Medulla oblongata (tissue), 1 donor: ENCODE results near the gene STX18.
"Not testable (repeated sequence)": the region's sequence is repeated elsewhere in the genome, so short reads cannot be mapped to it uniquely, and the experiment has no call there.

Source experiments
- DNase-seq: peaks from one replicate; pipeline ENCODE4 v3.0.0-alpha.2; 2015; ENCODE audit errors: extremely low spot score

Gene STX18

GRCh38 chr4:4422117-4422516, 119.7 kb downstream of the STX18 start:
- DNase-seq, result not testable (repeated sequence)

GRCh38 chr4:4421356-4421755, 120.5 kb downstream of the STX18 start:
- DNase-seq, result no peak

GRCh38 chr4:4420421-4420820, 121.4 kb downstream of the STX18 start:
- DNase-seq, result no peak

- no peak for DNase-seq
These were observed 122.0 kb downstream of the STX18 start for GRCh38 chr4:4419896-4420295.

- DNase-seq, result no peak
These were observed 123.0 kb downstream of the STX18 start for GRCh38 chr4:4418676-4419390.

- DNase-seq, result no peak
These were observed 124.0 kb downstream of the STX18 start for GRCh38 chr4:4417886-4418285.

- DNase-seq, result no peak
These were observed 124.9 kb downstream of the STX18 start for GRCh38 chr4:4416981-4417380.

- no peak for DNase-seq
These were observed 125.7 kb downstream of the STX18 start for GRCh38 chr4:4415806-4416805.

GRCh38 chr4:4415107-4415805, 126.6 kb downstream of the STX18 start:
- DNase-seq, result no peak

- no peak for DNase-seq
These were observed 128.0 kb downstream of the STX18 start for GRCh38 chr4:4413806-4414205.

GRCh38 chr4:4413373-4413725, 128.5 kb downstream of the STX18 start:
- DNase-seq, result no peak

GRCh38 chr4:4412641-4413372, 129.0 kb downstream of the STX18 start:
- no peak for DNase-seq

GRCh38 chr4:4411906-4412305, 129.9 kb downstream of the STX18 start:
- DNase-seq, result no peak

GRCh38 chr4:4410271-4410670, 131.6 kb downstream of the STX18 start:
- no peak for DNase-seq

- no peak for DNase-seq
These were observed 132.3 kb downstream of the STX18 start for GRCh38 chr4:4409416-4410115.

- DNase-seq, result no peak
These were observed 133.1 kb downstream of the STX18 start for GRCh38 chr4:4408576-4409335.

GRCh38 chr4:4408132-4408523, 133.7 kb downstream of the STX18 start:
- no peak for DNase-seq

GRCh38 chr4:4407299-4408131, 134.3 kb downstream of the STX18 start:
- DNase-seq, result no peak
